Measurements from ENCODE around the gene LHX2. TPM values are rescaled to one million over a fixed set of nuclear protein-coding genes. Genes with fewer than 3 reads are reported as not detected.

Gene LHX2
- total RNA-seq, 2 experiments from 2014 or later, result not detected

DNA sequence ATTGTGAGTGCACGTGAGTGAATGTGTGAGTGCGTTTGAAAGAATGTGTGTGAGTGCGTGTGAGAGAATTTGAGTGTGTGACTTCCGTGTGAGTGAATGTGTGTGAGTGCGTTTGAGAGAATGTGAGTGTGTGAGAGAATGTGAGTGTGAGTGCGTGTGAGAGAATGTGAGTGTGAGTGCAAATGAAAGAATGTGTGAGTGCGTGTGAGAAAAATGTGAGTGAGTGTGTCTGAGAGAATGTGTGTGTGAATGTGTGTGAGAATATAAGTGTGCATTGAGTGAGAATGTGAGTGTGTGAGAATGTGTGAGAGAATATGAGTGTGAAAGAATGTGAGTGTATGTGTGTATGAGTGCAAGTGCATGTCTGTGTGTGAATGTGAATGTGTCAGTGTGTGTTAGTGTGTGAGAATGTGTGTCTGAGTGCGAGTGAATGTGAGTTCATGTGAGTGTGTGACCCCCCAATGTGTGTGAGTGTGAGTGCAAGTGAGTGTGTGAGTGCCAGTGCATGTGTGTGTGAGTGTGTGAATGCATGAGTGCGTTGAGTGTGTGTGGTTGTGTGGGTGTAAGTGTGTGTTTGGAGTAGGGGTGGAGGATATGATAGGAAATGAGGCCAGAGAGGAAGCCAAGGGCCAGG is 37.9 kb upstream of the LHX2 start:
- intact Hi-C loops (cut with micrococcal nuclease; ENCODE audit: unreplicated experiment), result no loop called here
- DNase-seq (ENCODE audit: low spot score), result no peak
- Histone ChIP-seq H3K4me2 (ENCODE audit: low read length) (no peak overlapping the region), H3K4me3 (ENCODE audit: low read depth, low read length, poor library complexity, severe bottlenecking) (no peak overlapping the region), H3K9me2 (ENCODE audit: insufficient read depth, low read length) (no peaks in the 10 kb centered on the region), H4K20me1 (ENCODE audit: insufficient read depth, low read length) (no peaks in the 10 kb centered on the region), H3K36me3 (ENCODE audit: insufficient read depth, low read length) (no peaks in the 10 kb centered on the region), H3K4me1 (ENCODE audit: insufficient read depth, low read length, poor library complexity, severe bottlenecking) (no peaks in the 10 kb centered on the region), H3K9me3 (ENCODE audit: low read length) (0 out of 2 replicates have a peak, but pooled peaks cover 8% of the 10 kb centered on the region), H3K27ac (ENCODE audit: low read depth, low read length, poor library complexity, severe bottlenecking) (no peak overlapping the region), H2AFZ (ENCODE audit: low read length) (no peak overlapping the region), H3K79me2 (ENCODE audit: insufficient read depth, low read depth, low read length) (no peaks in the 10 kb centered on the region)
- no peak for TF ChIP-seq CTCF (conservative IDR thresholded peaks at IDR 0.05; ENCODE audit: low read length)
- no peak for TF ChIP-seq EZH2phosphoT487 (IDR thresholded peaks at IDR 0.05; ENCODE audit: borderline replicate concordance, low read depth, low read length)
- BruUV-seq (replicated peaks), result no TSS peak
- CTCF ChIA-PET (ENCODE audit: unreplicated experiment), result interaction anchor here (0.7 kb wide), 1 partner anchor 571 kb away, joined by 3 read pairs; no protein-coding TSS in a partner anchor
- POLR2A ChIA-PET, result no interaction called here

GRCh38 chr9:123974471-123974870 is 37.1 kb upstream of the LHX2 start:
- intact Hi-C loops (cut with micrococcal nuclease; ENCODE audit: unreplicated experiment), result no loop called here
- no peaks in the 10 kb centered on the region for H3K9me2 ChIP-seq (ENCODE audit: insufficient read depth, low read length)

More at GRCh38 chr9:123974471-123974870, 37.1 kb upstream of the LHX2 start:
- no peak for DNase-seq (ENCODE audit: low spot score)
- H3K79me2 ChIP-seq (ENCODE audit: insufficient read depth, low read depth, low read length), result no peaks in the 10 kb centered on the region
- no peak overlapping the region for H3K27ac ChIP-seq (ENCODE audit: low read depth, low read length, poor library complexity, severe bottlenecking)
- H4K20me1 ChIP-seq (ENCODE audit: insufficient read depth, low read length), result no peaks in the 10 kb centered on the region
- ChIA-PET POLR2A (no interaction called here), CTCF (ENCODE audit: unreplicated experiment) (interaction anchor here (0.7 kb wide), 1 partner anchor 572 kb away, joined by 3 read pairs; no protein-coding TSS in a partner anchor)
- BruUV-seq (replicated peaks), result no TSS peak
- no peak overlapping the region for H2AFZ ChIP-seq (ENCODE audit: low read length)
- no peaks in the 10 kb centered on the region for H3K4me1 ChIP-seq (ENCODE audit: insufficient read depth, low read length, poor library complexity, severe bottlenecking)
- H3K36me3 ChIP-seq (ENCODE audit: insufficient read depth, low read length), result no peaks in the 10 kb centered on the region
- 0 out of 2 replicates have a peak, but pooled peaks cover 8% of the 10 kb centered on the region for H3K9me3 ChIP-seq (ENCODE audit: low read length)
- TF ChIP-seq EZH2phosphoT487 (IDR thresholded peaks at IDR 0.05; ENCODE audit: borderline replicate concordance, low read depth, low read length) (no peak), CTCF (conservative IDR thresholded peaks at IDR 0.05; ENCODE audit: low read length) (no peak)
- H3K4me2 ChIP-seq (ENCODE audit: low read length), result no peak overlapping the region
- H3K4me3 ChIP-seq (ENCODE audit: low read depth, low read length, poor library complexity, severe bottlenecking), result no peak overlapping the region
